KG1 (cell line): Measurements from ENCODE around the gene EVI5.

ENCODE experiments used
- DNase-seq: peaks from one replicate; lab custom pipeline; 2025; lab: John Stamatoyannopoulos, UW

The EVI5 gene

DNA sequence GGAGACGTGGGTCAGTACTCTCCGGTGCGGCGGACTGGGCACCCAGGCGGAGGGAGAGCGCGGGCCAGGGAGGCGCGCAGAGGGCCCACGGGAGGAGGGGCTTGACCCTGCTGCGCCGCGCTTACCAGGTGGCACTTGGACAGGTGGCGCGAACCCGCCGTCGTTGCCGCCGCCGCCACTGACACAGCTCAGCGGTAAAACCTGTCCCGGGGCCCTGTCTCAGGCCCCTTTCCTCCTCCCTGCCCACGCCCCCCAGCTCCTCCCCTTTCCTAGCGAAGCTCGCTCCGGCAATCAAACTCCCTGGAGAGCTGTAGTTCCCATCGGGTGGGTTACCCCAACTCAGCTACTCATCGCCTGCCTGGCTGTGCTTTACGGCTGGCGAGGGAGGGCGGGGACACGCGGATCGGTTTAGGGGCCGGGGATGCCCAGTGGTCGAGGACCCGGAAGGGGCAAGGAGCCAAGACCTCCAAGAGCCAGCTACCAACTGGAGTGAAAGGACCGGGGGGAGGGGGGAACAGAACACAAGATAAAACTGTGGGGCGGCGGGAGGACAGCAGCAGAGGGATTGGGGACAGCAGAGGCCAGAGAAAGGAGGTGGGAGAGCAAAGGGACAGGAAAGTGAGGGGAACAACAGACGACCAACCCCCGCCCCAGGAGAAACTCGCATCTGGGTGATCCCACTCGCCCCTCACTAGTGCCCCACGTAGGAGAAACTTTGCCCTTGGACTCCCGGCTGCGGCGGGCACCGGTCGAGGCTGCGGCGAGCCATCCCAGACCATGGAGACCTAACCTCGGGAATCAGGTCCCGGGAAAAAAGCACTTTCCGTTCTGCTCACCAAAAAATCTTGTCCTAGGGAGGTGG is 301.1 kb downstream of the EVI5 start:
- DNase-seq = peak; percentile 15

DNA sequence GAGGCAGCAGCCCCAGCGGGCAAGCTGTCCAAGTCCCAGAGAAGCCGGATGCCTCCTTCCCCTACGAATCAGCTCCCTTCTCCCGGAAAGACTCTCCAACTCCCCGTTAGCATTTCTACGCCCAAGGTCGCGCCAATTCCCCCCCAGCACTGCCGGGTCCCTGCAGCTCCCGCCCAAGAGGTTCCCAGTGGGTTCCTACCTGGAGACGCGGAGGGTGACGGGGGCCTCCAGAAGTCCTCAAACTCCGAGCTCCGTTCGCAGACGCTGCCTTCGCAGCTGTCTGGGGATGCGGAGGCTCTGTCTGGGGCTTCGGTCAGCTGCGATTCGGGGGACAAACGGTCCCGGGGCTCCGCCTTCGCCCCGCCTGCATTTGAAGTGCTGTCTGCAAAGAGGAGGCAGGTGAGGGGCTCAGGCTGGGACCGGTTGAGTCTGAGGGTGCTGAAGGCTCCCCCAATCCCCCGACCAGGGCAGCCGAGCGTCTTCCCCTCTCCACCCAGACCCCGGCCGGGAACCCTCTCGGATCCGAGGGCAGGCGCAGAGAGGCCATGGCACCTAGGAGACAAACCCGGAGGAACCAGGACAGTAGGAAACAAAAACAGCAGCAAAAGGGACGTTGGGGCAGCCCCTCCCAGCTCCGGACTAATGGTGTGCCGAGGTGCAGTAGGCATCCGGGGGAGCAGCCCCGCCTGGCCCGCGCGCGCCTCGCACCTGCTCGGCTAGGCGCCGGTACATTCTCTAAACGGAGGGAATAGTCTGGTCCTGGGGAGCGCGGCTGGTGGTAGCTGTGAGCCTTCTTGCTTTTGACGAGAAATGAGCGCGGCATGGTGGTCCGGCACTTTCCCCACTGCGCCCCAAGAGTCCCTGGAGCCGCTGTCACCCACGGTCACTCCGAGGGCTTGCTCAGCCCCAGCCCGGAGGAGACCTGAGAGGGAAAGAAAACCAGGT is 302.0 kb downstream of the EVI5 start:
- no peak for DNase-seq

DNA sequence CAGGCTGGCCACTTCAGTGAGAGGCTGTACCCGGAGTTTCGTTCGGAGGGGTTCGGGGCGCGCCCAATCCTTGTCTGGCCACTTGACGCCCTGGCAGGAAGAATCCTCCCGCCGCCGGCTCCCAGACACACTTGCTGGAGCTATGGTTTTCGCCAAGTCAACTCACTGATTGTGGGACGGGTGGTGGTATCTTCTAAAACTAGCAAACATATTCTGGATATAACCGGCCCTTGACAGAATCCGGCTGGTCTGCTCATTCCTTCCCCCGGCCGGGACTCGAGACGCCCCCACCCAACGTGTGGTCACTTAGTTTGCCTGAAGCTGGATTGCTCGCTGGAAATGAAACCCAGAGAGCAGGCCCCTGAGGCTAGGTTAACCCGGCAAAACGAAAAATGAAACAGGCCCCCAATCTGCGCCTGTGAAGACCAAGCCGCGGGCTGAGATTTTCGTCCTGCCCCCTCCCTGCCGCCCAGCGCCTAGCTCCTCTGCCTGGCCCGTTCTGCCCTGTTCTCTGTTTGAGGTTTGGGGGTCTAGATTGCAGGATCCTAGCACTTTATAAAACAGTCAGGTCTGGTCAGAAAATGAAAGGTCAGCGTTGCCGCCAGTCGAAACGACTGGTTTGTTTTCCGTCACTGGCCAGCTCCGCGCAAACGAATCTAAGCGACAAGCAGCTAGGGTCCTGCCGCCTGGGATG is 302.8 kb downstream of the EVI5 start:
- DNase-seq = no peak

DNA sequence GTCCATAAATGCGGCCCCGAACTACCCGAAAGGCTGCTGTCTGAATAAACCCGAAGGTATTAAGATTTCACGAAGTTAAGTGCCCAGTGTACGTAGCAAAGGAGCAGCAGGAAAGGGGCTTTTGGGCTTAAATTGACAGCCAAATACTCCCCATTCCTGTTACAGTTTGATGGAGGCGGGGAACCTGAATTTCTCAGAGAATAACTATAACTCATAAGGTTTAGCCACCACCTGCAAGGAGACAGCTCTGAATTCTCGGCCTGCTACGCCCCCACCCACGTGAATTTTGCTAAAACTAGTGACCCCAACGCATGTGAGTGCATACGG is 303.3 kb downstream of the EVI5 start:
- DNase-seq = no peak

DNA sequence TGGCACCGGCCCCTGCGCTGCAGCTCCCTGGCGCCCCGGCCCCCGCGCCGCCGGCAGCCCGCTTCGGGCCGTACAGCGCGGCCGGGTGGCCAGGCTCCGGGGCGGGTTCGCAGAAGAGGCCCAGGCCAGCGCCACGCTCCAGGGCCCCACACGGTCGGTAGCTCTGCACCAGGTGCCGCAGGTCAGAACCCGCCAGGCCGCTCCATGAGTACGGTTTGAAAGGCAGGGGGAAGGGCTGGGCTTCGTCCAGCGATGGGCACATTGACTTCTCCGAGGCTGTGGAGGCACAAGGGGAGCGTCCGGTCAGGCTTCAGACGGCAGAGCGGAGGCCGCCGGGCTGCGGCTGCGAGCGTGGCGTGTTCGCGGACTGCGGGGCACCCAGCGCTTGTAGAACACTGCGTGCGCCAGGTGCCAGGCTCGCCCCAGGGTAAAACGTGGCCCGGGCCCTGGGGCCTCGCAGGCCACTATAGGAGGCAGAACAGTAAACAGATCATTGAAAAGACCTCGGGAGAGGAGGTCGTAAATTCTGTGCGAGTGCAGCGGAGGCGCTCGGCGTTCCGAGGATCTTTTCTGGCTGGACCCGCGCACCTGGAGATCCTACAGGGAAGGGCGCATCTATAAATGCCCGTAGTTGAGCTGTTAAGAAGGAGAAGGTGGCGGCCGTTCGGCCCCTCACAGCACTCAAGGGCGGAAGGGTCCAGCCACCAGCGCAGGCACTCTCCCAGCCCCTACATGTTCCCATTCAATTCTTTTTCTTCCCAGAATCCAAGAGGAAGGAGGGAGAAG is 303.9 kb downstream of the EVI5 start:
- no peak for DNase-seq

DNA sequence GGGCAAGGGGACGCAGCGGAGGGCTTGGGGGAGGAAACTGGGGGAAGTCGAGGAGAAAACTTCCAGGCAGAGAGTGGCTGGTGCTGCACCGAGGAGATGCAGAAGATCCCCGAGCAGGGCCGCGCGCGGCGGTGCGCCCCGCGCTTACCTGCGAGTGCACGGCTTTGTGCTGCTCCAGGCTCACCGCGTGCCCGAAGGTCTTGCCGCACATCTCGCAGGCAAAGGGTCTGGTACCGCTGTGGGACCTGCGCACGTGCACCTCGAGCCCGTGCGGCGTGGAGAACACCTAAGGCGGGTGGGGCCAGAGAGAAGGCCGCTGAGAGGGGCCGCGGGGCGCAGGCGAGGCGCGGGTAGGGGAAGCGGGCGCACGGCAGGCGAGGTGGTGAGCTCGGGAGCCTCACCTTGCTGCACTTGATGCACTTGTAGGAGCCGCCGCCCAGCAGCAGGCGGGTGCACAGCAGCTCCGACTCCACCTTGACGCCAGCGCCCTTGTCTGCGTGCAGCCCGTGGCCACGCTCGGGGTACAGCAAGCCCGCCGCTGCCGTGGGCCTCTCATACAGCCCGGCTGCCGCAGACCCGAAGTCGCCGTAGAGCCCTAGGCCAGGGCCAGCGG is 304.6 kb downstream of the EVI5 start:
- no peak for DNase-seq

DNA sequence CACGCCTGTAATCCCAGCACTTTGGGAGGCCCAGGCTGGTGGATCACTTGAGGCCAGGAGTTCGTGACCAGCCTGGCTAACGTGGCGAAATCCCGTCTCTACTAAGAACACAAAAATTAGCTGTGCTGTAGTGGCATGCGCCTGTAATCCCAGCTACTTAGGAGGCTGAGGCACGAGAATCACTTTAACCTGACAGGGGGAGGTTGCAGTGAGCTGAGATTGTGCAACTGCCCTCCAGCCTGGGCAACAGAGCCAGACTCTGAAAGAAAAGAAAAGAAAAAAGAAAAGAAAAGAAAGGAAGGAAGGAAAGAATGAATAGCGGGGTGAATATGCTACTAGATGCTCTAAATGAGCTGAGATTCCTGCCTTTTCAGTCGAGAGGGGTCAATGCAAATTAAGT is 305.3 kb downstream of the EVI5 start:
- no peak for DNase-seq

DNA sequence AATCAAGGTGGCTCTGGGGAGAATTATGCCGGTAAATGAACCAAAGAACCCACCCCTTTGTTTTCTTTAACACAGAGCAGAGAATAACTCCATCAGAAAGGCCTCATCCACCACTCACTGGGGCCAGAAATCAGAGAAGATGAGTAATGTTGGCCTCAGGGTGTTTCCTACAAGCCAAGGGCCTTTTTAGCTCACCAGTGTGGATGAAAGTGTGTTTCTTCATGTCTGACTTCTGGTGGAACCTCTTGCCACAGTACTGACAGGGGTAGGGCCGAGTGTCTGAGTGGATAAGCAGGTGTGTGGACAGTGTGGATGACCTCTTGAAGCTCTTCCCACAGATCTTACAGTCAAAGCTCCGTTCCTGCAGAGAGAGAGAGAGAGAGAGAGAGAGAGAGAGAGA is 306.5 kb downstream of the EVI5 start:
- DNase-seq = no peak

DNA sequence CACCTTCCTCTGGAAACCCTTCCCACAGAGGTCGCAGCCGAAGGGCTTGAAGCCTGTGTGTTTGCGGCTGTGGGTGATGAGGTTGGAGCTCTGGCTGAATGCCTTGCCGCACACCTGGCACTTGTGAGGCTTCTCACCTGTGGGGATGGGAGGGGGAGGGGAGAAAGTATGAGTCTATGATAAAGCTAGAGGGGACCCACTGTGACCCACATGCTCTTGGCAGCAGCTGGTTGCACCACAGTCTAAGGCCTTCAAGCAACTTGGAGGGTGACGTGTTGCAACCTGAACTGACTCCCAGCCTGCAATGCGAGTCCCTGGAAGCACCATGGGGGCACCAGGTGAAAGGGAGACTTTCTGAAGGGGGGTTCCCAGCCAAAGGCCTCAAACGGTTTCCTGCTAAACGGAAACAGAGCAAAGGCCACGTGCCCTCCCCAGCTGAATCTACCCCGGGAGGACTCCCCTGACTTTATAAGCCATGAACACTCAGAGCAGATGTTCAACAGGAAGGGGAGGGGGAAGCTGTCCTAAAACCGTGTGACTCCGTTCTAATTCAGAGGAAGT is 308.8 kb downstream of the EVI5 start:
- no peak for DNase-seq

DNA sequence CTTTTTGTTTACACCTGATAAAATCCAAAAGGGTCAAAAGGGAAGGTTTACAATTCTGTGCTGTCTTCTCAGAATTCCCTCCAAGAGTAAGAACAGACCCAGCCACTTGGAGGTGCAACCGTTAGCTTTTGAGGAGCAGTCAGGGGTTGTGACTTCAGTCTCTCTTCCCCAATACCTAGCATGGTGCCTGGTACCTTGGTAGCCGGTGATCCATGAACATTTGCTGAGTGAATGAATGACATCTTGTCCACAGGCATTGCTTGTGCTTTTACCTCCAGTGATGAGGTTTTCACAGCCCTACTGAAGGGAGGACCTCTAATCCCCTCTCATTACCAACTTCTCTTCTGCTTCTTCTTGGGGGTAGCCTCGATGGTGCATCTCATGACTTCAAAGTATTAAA is 309.9 kb downstream of the EVI5 start:
- no peak for DNase-seq

DNA sequence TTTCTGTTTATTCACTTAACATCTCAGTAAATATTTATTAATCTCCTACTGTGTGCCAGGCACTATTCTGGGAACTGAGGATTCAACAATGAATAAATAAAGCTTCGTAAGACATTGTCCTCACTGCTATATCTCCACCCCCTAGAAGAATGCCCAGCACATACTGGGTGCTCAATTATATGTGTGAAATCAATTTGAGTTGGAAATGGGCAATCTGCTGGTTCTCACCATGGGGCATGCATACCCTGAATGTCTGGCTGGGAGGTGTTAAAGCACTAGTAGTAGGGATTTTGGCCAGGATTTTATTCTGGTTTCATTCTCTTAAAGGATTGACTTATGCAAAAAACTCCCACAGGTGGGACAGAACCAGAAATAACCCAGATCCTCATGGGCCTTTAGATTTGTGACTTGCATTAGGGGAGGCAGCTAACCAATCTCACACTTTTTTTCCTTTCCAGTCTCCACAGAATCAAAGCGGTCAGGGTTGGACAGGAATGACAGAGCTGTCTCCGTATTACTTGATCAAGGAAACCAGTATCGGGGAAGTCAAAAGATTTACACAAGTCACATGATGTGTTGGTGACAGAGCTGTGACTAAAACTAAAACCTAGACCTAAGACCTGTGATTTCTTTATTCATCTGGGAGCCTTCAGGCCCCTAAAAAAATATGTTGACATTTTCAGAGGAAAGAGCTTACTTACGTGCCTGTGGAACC is 311.0 kb downstream of the EVI5 start:
- DNase-seq = no peak

DNA sequence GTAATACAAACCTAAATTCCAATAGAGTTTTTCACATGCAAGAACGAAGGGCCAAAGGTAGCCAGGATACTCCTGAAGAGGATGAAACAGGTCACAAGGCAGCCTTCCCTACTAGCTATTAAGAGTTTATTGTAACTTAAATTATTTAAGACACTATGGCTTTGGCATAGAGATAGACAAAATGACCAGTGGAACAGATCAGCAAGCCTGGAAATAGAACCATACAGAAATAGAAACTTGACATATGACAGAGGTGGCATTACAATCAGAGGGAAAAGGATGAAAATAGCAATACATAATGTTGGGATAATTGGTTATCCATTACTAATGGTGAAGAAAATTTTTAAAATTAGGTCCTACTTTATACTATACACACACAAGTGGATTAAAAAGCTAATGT is 314.7 kb downstream of the EVI5 start:
- DNase-seq = no peak

DNA sequence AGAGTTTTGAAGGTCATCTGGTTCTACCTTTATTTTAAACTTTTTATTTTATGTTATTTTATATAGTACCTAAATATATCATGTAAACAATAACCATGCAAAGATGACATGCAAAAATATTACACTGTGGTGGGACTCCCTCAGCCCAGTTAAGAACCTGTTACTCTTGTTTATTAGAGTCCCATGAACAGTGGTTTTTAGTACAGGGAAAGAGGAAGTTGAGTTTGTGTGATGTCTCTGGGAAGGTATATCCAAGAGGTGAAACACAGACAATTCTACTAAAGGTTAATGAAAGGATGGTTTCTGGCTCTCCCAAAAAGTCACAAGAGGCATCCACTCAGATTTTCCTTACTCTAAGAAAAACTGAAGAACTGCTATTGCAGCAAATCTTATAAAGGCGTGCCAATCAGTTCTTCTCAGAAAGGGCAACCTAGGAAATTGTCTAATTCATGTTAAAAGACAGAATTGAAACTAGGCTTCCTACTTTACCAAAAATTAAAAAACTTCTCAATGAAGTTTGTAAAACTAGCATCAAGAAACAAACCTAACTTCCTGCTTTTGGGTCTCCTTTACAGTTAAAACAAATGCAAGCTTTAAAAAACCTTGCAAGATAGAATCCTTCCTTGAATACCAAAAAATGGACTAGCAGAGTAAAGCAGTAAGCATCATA is 318.1 kb downstream of the EVI5 start:
- DNase-seq = no peak

DNA sequence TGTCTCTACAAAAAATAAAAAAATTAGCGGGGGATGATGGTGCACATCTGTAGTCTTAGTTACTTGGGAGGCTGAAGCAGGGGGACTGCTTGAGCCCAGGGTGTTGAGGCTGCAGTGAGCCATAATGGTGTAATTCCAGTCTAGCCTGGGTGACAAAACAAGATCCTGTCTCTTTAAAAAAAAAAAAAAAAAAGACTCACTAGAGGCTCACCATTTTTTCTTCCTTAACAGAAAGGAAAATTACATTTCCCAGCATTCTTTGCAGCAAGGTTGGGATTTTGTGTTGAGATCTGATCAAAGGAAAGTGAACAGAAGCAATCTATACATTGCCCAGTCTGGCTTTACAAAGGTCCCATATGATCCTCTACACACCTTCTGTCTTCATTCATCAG is 319.7 kb downstream of the EVI5 start:
- no peak for DNase-seq

DNA sequence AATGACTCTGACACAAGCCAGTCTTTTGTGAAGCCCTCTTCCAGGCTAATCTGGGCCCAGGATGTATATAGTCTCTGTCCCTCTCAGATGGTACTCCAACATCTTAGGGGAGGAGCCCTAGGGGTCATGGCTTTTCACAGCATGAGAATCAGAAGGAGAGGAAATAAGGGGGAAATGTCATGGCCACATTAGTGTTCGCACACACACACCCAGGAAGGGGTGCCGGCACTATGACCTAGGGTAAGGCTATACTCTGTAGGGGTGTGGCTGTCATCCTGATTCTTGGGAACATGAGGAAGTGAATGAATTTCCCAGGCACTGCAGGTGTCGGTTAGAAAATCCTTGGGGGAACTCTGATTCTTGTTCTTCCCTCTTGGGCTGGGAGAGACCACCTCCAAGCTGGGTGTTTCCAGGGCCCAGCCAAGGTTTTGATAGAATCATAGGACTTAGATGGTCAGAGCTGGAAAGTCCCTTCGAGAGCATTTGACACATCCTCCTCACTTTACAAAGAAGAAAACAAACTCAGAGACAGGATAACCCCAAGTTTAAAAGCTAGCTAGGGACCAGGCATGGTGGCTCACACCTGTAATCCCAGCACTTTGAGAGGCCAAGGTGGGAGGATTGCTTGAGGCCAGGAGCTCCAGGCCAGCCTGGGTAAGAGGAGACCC is 320.2 kb downstream of the EVI5 start:
- DNase-seq = no peak

DNA sequence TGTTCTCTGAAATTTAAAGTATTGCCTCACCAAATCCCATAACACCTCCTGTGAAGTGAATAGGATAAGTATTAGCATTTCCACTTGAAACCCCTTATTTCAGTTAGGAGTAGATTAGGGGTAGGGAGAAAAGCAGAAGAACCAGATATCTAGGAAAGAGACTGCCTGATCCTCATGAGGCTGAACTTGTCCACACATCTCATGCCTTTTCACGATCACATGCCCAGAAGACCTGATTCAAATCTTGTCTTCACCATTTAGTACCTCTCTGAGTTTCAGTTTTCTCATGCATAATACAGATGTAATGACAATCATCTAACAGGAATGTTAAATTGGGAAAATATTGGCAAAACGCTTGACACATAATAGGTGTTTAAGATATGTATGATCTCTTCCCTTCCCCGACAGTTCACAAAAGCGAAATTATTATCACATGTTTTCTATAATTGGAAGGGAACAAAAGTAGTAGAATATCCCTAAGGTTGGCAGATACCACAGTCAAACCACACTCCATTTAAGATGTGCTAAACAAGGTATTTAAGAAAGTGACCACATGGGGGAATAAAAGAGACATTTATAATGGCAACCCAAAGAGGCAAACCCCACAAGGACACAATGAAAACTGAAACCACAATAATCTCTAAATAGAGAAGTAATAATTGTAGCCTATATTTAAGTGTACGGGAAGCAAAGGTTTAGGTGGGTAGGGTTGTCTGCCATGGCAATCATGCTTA is 323.4 kb downstream of the EVI5 start:
- DNase-seq = peak; percentile 80

DNA sequence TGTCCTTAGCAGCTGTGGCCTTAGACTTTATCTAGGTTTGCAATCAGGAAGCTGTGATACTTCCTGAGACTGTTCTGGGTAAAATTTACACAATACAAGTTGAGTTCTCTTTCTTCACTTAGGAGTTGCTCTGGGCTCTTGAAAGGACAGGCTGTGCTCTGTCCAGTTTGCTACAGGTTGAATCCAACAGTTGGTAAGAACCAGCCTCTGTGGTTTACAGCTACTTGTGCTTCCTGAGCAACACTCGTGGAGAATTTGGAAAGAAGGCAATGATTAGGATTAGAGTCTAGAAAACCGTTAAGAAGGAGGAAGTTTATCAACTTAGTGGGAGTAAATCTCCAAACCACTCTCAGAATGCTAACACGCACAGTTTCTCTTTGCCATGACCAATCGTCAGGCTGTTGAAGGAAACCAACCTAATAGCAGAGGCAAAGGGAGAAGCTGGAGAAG is 325.0 kb downstream of the EVI5 start:
- peak; percentile 85 for DNase-seq
